ENCODE measurements around the gene WWC2. TPM values are rescaled to one million over a fixed set of nuclear protein-coding genes. Genes with fewer than 3 reads are reported as not detected.

The WWC2 gene
- total RNA-seq, 1 donor from 2014 or later: 67.3 TPM

- DNase-seq (ENCODE audit: low spot score) (no peak), ATAC-seq (no peak)
- intact Hi-C loops (cut with DNase I): loop anchor here (10.0 kb wide), 1 partner anchor 329 kb away; no protein-coding TSS in a partner anchor
These were observed 164.8 kb downstream of the WWC2 start for GRCh38 chr4:183263787-183264386.

GRCh38 chr4:183264614-183265013 lies 165.6 kb downstream of the WWC2 start:
- DNase-seq (ENCODE audit: low spot score) (no peak), ATAC-seq (no peak)
- intact Hi-C loops (cut with DNase I): loop anchor here (5.0 to 10.0 kb wide), 2 partner anchors 172 to 330 kb away; no protein-coding TSS in a partner anchor

- ATAC-seq: no peak
- intact Hi-C loops (cut with DNase I): loop anchor here (5.0 to 10.0 kb wide), 2 partner anchors 174 to 332 kb away; no protein-coding TSS in a partner anchor
- no peak for DNase-seq (ENCODE audit: low spot score)
These were observed 167.3 kb downstream of the WWC2 start for GRCh38 chr4:183266371-183266770.

GRCh38 chr4:183268556-183268955 lies 169.5 kb downstream of the WWC2 start:
- intact Hi-C loops (cut with DNase I): loop anchor here (5.0 to 10.0 kb wide), 2 partner anchors 176 to 334 kb away; no protein-coding TSS in a partner anchor
- ATAC-seq: no peak
- DNase-seq (ENCODE audit: low spot score): no peak

GRCh38 chr4:183272384-183272783 lies 173.3 kb downstream of the WWC2 start:
- ATAC-seq: no peak
- intact Hi-C loops (cut with DNase I): no loop called here
- no peak for DNase-seq (ENCODE audit: low spot score)

- intact Hi-C loops (cut with DNase I): no loop called here
These were observed 177.0 kb downstream of the WWC2 start for GRCh38 chr4:183276106-183276505.

GRCh38 chr4:183284258-183284785 lies 185.3 kb downstream of the WWC2 start:
- intact Hi-C loops (cut with DNase I): no loop called here
- DNase-seq (ENCODE audit: low spot score) (no peak), ATAC-seq (no peak)

More at GRCh38 chr4:183276106-183276505, 177.0 kb downstream of the WWC2 start:
- ATAC-seq (no peak), DNase-seq (ENCODE audit: low spot score) (no peak)

- no peak for DNase-seq (ENCODE audit: low spot score)
- intact Hi-C loops (cut with DNase I): no loop called here
- ATAC-seq: no peak
These were observed 185.9 kb downstream of the WWC2 start for GRCh38 chr4:183284965-183285364.

- intact Hi-C loops (cut with DNase I): no loop called here
- ATAC-seq (no peak), DNase-seq (ENCODE audit: low spot score) (no peak)
These were observed 186.8 kb downstream of the WWC2 start for GRCh38 chr4:183285886-183286285.

GRCh38 chr4:183286590-183287308 lies 187.7 kb downstream of the WWC2 start:
- DNase-seq (ENCODE audit: low spot score) (no peak), ATAC-seq (no peak)
- intact Hi-C loops (cut with DNase I): no loop called here

- ATAC-seq (no peak), DNase-seq (ENCODE audit: low spot score) (no peak)
- intact Hi-C loops (cut with DNase I): no loop called here
These were observed 188.2 kb downstream of the WWC2 start for GRCh38 chr4:183287309-183287659.

GRCh38 chr4:183287677-183288076 lies 188.6 kb downstream of the WWC2 start:
- intact Hi-C loops (cut with DNase I): no loop called here
- ATAC-seq (no peak), DNase-seq (ENCODE audit: low spot score) (no peak)

GRCh38 chr4:183288955-183289354 lies 189.9 kb downstream of the WWC2 start:
- intact Hi-C loops (cut with DNase I): no loop called here
- ATAC-seq (no peak), DNase-seq (ENCODE audit: low spot score) (no peak)

GRCh38 chr4:183289688-183290087 lies 190.6 kb downstream of the WWC2 start:
- no peak for ATAC-seq
- no peak for DNase-seq (ENCODE audit: low spot score)
- intact Hi-C loops (cut with DNase I): no loop called here

- DNase-seq (ENCODE audit: low spot score): no peak
- no peak for ATAC-seq
- intact Hi-C loops (cut with DNase I): no loop called here
These were observed 192.0 kb downstream of the WWC2 start for GRCh38 chr4:183291070-183291469.

GRCh38 chr4:183295711-183296110 lies 196.7 kb downstream of the WWC2 start:
- ATAC-seq (no peak), DNase-seq (ENCODE audit: low spot score) (no peak)
- intact Hi-C loops (cut with DNase I): no loop called here

- intact Hi-C loops (cut with DNase I): no loop called here
- ATAC-seq: no peak
- no peak for DNase-seq (ENCODE audit: low spot score)
These were observed 198.6 kb downstream of the WWC2 start for GRCh38 chr4:183297675-183298074.

- no peak for DNase-seq (ENCODE audit: low spot score)
- ATAC-seq: no peak
- intact Hi-C loops (cut with DNase I): no loop called here
These were observed 200.4 kb downstream of the WWC2 start for GRCh38 chr4:183299464-183299863.

- DNase-seq (ENCODE audit: low spot score) (no peak), ATAC-seq (no peak)
- intact Hi-C loops (cut with DNase I): no loop called here
These were observed 201.0 kb downstream of the WWC2 start for GRCh38 chr4:183300070-183300469.

- ATAC-seq: no peak
- DNase-seq (ENCODE audit: low spot score): no peak
- intact Hi-C loops (cut with DNase I): no loop called here
These were observed 201.6 kb downstream of the WWC2 start for GRCh38 chr4:183300655-183301054.
